Measurements from ENCODE around the gene LIX1L.

LIX1L gene

DNA sequence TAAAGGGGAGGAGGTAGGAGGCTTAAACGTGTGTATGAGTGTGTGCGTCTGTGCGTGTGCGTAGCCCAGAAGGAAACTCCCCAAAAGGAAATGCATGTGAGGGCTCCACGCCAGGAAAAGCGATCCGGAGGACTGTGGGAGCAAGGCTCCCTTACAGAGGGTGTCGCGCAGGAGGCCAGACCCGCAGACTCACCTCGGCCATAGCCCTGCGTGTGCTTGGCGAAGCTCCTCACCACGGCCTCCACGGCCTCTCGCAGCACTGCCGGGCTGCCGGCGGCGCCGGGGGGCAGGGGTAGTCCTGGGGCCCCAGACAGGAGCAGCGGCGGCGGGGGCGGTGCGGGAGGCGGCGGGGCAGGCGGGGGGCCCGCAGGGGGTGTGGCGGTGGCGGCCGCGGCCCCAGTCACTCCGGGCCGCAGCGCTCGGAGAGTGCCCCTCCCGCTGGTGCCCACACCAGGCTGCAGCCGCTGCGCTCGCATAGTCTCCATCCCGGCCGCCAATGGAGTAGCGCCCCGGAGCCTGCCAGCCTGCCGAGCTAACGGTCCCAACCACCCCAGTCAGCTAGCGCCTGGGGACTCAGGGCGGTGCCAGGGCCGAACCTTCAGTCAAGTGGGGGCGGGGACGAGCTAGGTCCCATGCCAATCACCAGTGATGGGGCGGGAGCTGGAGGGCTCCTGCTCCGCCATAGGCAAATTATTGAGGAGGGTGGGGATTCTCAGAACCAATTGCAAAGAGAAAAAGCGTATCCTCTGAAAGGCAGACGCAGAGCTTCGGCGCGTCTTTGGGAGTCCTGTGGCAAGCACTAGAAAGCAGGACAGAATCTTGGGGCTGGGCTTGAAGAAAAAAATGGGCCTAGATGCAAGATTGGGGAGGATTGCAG, at the start of gene LIX1L:
LIX1L (minus strand) TSS at position 575 of the 877 bp plus-strand sequence; CDS start at position 485, 90 bp downstream.
- no peak for TF ChIP-seq CTCF (conservative IDR thresholded peaks at IDR 0.05)
- peak within 1 kb of the TSS; percentile 80 for H3K27ac ChIP-seq

DNA sequence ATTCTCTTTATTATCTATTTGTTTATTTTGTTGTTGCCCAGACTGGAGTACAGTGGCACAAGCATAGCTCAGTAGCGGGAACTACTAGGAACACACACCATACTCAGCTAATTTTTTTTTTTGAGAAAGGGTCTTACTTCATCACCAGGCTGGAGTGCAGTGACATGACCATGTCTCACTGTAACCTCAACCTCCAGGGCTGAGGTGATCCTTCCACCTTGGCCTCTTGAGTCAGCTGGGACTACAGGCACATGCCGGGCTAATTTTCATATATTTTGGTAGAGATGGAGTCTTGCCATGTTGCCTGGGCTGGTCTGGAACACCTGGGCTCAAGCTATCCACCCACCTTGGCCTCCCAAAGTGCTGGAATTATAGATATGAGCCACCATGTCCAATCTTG, 43.9 kb upstream of the LIX1L start:
- peak overlapping the region; percentile 94 for H3K27ac ChIP-seq
- no peak for TF ChIP-seq CTCF (conservative IDR thresholded peaks at IDR 0.05)

DNA sequence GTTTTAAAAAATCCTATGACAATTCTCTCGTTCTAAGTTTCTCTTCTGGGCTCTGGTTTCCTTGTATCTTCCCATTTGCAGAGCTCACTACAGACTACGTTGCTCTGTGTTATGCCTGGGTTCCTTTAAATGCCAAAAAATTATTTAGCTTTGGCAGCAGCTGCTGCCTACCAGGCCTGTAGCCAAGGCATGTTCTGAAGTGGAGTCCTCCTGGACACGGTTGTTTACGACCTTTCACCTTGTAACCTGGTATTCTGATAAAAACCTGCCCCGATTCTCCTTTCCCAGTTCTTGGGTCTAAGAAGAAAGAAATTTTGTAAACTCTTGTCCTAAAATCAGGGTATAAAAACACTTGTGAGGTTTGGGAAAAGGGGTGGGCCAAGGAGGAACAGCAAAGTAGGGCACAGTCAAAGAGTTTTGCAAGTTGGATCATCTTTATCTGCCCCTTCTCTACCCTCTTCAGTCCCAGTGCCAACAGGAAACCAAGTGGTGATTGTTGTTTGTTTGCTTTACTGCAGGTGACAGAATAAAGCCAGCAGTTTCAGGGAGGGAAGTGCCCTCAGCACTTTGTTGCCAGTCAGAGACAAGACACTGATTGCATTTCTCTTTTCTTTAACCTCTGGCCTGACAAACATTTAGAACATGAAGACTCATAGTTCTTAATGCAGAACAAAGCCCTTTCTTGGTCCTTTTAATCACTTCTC, 41.7 kb upstream of the LIX1L start:
- TF ChIP-seq CTCF (conservative IDR thresholded peaks at IDR 0.05), result no peak
- H3K27ac ChIP-seq, result peak overlapping the region; percentile 94

GRCh38 chr1:145997718-145998023, 39.9 kb upstream of the LIX1L start:
- H3K27ac ChIP-seq, result peak overlapping the region; percentile 94
- TF ChIP-seq CTCF (conservative IDR thresholded peaks at IDR 0.05), result no peak

- H3K27ac ChIP-seq, result peak overlapping the region; percentile 94
- no peak for TF ChIP-seq CTCF (conservative IDR thresholded peaks at IDR 0.05)
Observed at GRCh38 chr1:145997016-145997717, 39.4 kb upstream of the LIX1L start.

DNA sequence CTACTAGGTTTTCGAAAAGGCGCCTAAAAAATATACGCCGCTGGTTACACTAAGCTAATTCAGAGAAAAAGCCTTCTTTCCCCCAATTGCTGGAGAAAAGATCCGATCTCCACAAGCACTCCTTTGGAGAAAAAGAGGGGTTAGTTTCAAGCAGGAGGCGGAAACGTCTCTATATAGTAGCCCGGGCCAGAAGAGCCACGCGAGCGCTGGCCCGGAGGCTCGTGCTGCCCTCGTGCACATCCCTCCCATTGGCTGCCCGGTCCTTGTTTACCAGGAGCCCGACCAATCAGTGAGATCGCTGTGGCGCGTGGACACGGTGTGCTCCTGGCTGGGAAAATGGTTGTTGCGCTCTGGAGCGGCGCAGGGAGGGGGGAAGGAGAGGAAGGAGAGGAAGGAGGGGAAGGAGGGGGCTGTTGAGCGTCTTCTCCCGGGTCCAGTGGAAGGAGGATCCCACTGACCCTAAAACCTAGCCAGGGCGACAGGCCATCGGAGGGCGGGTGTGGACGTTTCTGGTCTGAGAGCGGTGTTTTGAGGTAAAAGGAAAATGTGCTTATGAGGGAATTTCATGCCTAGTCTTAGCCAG, 38.7 kb upstream of the LIX1L start, which contains the start of gene TXNIP:
TXNIP (minus strand) TSS at position 147 of the 583 bp plus-strand sequence. CDS start 313 bp downstream, outside the sequence.
- H3K27ac ChIP-seq, result peak within 1 kb of the TSS; percentile 94
- TF ChIP-seq CTCF (conservative IDR thresholded peaks at IDR 0.05), result no peak

Measured in VCaP (cell line).